ENCODE measurements around the gene PPP1R10.
"Not testable (repeated sequence)": the region's sequence is repeated elsewhere in the genome, so short reads cannot be mapped to it uniquely, and the experiment has no call there.

The PPP1R10 gene

DNA sequence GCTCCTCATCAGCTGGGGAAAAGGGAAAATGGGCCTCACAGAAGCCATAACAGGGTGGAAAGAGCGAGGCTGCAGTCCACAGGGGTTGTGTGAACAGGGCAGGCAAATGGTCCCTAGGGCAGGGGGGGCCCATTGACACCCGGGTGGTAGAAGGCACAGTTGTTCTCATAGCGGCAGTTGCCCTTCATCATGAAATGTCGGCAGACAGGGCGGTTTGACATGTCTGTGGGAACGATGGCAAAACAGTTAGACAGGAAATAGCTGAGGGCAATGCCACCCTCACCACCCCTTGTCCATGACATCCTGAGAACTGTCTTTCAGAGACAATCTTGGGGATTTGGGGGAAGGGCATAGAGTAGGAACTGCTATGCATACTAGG, 15.6 kb downstream of the PPP1R10 start:
- Histone ChIP-seq H3K4me3 (ENCODE audit: control insufficient read depth in 1 of 7, extremely low read depth in 1 of 7, insufficient read depth in 4 of 7, low read depth in 2 of 7, low read length in 6 of 7) (no peak overlapping the region), H3K27ac (ENCODE audit: insufficient read depth in 1 of 2, low read depth in 1 of 2, low read length in 2 of 2, poor library complexity in 1 of 2, severe bottlenecking in 2 of 2) (no peak overlapping the region), H3K4me1 (ENCODE audit: control extremely low read depth in 1 of 4, control insufficient read depth in 4 of 4, insufficient read depth in 4 of 4, low read length in 3 of 4) (peaks cover 0 to 7% (median under 1%) of the 10 kb centered on the region in 4 experiments), H3K9me3 (ENCODE audit: control extremely low read depth in 1 of 5, control insufficient read depth in 4 of 5, insufficient read depth in 2 of 5, low read depth in 1 of 5, low read length in 4 of 5) (no peaks in the 10 kb centered on the region), H3K27me3 (replicated peaks in 2 of 5; ENCODE audit: control insufficient read depth in 4 of 5, insufficient read depth in 5 of 5, low read length in 4 of 5) (no peaks in the 10 kb centered on the region), H3K36me3 (ENCODE audit: control insufficient read depth in 4 of 4, insufficient read depth in 4 of 4, low read length in 3 of 4) (peaks cover 26 to 64% (median 54%) of the 10 kb centered on the region in 4 experiments)
- DNase-seq: no peak
- 51% methylated on average over 6 of the region's 6 CpGs for WGBS (ENCODE audit: insufficient coverage)
- POLR2A ChIA-PET: interaction anchor here (1.1 to 1.2 kb wide), 2 partner anchors 11 to 13 kb away, joined by 5 to 6 read pairs; no protein-coding TSS in a partner anchor
- CTCF ChIA-PET: interaction anchor here (1.0 to 6.6 kb wide), 7 partner anchors 9 to 119 kb away, joined by 3 to 99 read pairs (median 4); partner anchors contain the start of gene PRR3

DNA sequence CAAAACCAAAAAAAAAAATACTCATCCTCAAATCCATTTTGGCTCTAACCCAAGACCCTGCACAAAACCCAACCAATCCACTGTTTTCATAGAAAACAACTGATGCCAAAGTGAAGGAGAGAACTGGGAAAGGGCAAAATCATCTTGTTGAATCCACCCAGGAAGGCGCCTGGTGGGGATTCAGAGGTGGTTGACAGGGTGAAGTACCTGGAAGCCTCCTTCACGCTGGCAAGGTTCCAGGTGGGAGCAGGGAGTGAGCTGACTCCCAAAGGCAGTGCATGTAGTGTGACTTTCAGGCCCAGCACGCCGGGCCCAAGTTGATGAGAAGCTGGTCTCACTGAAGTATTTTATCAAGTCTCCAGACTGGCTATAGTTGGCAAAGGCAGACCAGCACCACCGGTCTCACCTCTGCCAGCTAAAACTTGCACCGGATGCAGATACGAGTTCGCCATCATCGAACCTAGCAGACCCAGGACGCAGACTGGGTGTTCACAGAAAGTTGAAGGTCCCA, 16.5 kb downstream of the PPP1R10 start:
- H3K4me1 ChIP-seq (ENCODE audit: control extremely low read depth in 1 of 4, control insufficient read depth in 4 of 4, insufficient read depth in 4 of 4, low read length in 3 of 4): peaks cover 0 to 7% (median under 1%) of the 10 kb centered on the region in 4 experiments
- H3K36me3 ChIP-seq (ENCODE audit: control insufficient read depth in 4 of 4, insufficient read depth in 4 of 4, low read length in 3 of 4): peaks cover 20 to 56% (median 46%) of the 10 kb centered on the region in 4 experiments
- WGBS (ENCODE audit: insufficient coverage): 96% methylated on average over 10 of the region's 10 CpGs
- no peak for DNase-seq
- POLR2A ChIA-PET: no interaction called here
- H3K27me3 ChIP-seq (replicated peaks in 2 of 5; ENCODE audit: control insufficient read depth in 4 of 5, insufficient read depth in 5 of 5, low read length in 4 of 5): no peaks in the 10 kb centered on the region
- no peak overlapping the region for H3K4me3 ChIP-seq (ENCODE audit: control insufficient read depth in 1 of 7, extremely low read depth in 1 of 7, insufficient read depth in 4 of 7, low read depth in 2 of 7, low read length in 6 of 7)
- CTCF ChIA-PET: interaction anchor here (0.6 to 6.6 kb wide), 12 partner anchors 8 to 147 kb away, joined by 3 to 99 read pairs (median 4); no protein-coding TSS in a partner anchor
- no peaks in the 10 kb centered on the region for H3K9me3 ChIP-seq (ENCODE audit: control extremely low read depth in 1 of 5, control insufficient read depth in 4 of 5, insufficient read depth in 2 of 5, low read depth in 1 of 5, low read length in 4 of 5)
- H3K27ac ChIP-seq (ENCODE audit: insufficient read depth in 1 of 2, low read depth in 1 of 2, low read length in 2 of 2, poor library complexity in 1 of 2, severe bottlenecking in 2 of 2): no peak overlapping the region

DNA sequence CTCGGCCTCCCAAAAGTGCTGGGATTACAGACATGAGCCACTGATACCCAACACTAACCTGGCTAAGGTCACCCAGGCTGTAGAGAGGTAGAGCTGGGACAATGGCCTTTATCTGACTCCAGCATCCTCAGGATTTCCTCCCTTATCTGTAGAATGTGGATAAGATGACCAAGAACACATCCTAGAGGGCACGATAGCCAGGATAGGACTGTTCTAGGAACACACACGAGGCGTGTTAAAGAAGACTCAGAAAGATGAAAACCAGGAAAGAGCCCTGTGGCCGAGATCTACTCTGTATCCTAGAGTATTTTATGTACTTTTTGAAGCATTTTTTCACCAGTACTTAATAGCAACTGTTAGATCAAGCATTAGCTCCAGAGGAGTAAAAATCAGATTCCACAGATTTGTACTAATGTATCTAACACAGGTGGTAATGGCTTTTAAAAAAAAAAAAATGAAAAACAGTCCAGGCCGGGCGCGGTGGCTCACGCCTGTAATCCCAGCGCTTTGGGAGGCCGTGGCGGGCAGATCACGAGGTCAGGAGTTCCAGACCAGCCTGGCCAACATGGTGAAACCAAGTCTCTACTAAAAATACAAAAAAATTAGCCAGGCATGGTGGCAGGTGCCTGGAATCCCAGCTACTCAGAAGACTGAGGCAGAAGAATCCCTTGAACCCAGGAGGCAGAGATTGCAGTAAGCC, 17.3 kb downstream of the PPP1R10 start:
- whole genome bisulfite sequencing (ENCODE audit: insufficient coverage): 100% methylated on average over 1 of the region's 13 CpGs

DNA sequence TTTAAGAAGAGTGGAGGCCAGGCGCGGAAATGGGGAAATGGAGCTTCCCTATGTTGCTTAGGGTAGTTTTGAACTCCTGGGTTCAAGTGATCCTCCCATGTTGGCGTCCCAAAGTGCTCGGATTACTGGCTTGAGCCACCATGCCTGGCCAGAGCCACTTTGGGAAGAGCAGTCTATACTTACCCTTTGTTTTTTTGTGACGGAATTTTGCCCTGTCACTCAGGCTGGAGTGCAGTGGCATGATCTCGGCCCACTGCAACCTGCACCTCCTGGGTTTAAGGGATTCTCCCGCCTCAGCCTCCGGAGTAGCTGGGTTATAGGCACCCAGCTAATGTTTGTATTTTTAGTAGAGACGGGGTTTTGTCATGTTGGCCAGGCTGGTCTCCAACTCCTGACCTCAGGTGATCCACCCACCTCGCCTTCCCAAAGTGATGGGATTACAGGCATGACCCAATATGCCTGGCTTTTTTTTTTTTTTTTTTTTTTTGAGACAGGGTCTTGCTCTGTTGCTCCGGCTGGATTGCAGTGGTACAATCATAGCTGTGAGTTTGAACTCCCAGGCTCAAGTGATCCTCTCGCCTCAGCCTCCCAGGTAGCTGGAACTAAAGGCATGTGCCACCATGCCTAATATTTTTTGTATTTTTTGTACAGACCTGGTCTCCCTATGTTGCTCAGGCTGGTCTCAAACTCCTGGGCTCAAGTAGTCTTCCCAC, 18.0 kb downstream of the PPP1R10 start:
- Histone ChIP-seq H3K4me1 (ENCODE audit: control extremely low read depth in 1 of 4, control insufficient read depth in 4 of 4, insufficient read depth in 4 of 4, low read length in 3 of 4) (peaks cover 0 to 7% (median under 1%) of the 10 kb centered on the region in 4 experiments), H3K4me3 (ENCODE audit: control insufficient read depth in 1 of 7, extremely low read depth in 1 of 7, insufficient read depth in 4 of 7, low read depth in 2 of 7, low read length in 6 of 7) (no peak overlapping the region), H3K27me3 (replicated peaks in 2 of 5; ENCODE audit: control insufficient read depth in 4 of 5, insufficient read depth in 5 of 5, low read length in 4 of 5) (no peaks in the 10 kb centered on the region), H3K27ac (ENCODE audit: insufficient read depth in 1 of 2, low read depth in 1 of 2, low read length in 2 of 2, poor library complexity in 1 of 2, severe bottlenecking in 2 of 2) (no peak overlapping the region), H3K36me3 (ENCODE audit: control insufficient read depth in 4 of 4, insufficient read depth in 4 of 4, low read length in 3 of 4) (peaks cover 12 to 52% (median 39%) of the 10 kb centered on the region in 4 experiments), H3K9me3 (ENCODE audit: control extremely low read depth in 1 of 5, control insufficient read depth in 4 of 5, insufficient read depth in 2 of 5, low read depth in 1 of 5, low read length in 4 of 5) (no peaks in the 10 kb centered on the region)
- ChIA-PET POLR2A (interaction anchor here (1.1 to 2.7 kb wide), 5 partner anchors 14 to 56 kb away, joined by 3 to 21 read pairs (median 6); partner anchors contain the start of gene PPP1R10), CTCF (interaction anchor here (0.7 to 6.6 kb wide), 12 partner anchors 8 to 116 kb away, joined by 3 to 99 read pairs (median 16); partner anchors contain the start of gene ABCF1)
- WGBS (ENCODE audit: insufficient coverage): 84% methylated on average over 9 of the region's 12 CpGs
- no peak for DNase-seq

More for the DNA sequence above, 17.3 kb downstream of the PPP1R10 start:
- H3K4me3 ChIP-seq (ENCODE audit: control insufficient read depth in 1 of 7, extremely low read depth in 1 of 7, insufficient read depth in 4 of 7, low read depth in 2 of 7, low read length in 6 of 7): no peak overlapping the region
- POLR2A ChIA-PET: interaction anchor here (1.1 to 2.7 kb wide), 3 partner anchors 14 to 51 kb away, joined by 3 to 21 read pairs (median 10); no protein-coding TSS in a partner anchor
- DNase-seq: no peak
- CTCF ChIA-PET: interaction anchor here (1.1 to 6.6 kb wide), 13 partner anchors 9 to 146 kb away, joined by 3 to 99 read pairs (median 9); partner anchors contain the start of gene ABCF1
- no peak overlapping the region for H3K27ac ChIP-seq (ENCODE audit: insufficient read depth in 1 of 2, low read depth in 1 of 2, low read length in 2 of 2, poor library complexity in 1 of 2, severe bottlenecking in 2 of 2)
- no peaks in the 10 kb centered on the region for H3K27me3 ChIP-seq (replicated peaks in 2 of 5; ENCODE audit: control insufficient read depth in 4 of 5, insufficient read depth in 5 of 5, low read length in 4 of 5)
- peaks cover 0 to 7% (median under 1%) of the 10 kb centered on the region in 4 experiments for H3K4me1 ChIP-seq (ENCODE audit: control extremely low read depth in 1 of 4, control insufficient read depth in 4 of 4, insufficient read depth in 4 of 4, low read length in 3 of 4)
- peaks cover 17 to 52% (median 41%) of the 10 kb centered on the region in 4 experiments for H3K36me3 ChIP-seq (ENCODE audit: control insufficient read depth in 4 of 4, insufficient read depth in 4 of 4, low read length in 3 of 4)
- H3K9me3 ChIP-seq (ENCODE audit: control extremely low read depth in 1 of 5, control insufficient read depth in 4 of 5, insufficient read depth in 2 of 5, low read depth in 1 of 5, low read length in 4 of 5): no peaks in the 10 kb centered on the region

DNA sequence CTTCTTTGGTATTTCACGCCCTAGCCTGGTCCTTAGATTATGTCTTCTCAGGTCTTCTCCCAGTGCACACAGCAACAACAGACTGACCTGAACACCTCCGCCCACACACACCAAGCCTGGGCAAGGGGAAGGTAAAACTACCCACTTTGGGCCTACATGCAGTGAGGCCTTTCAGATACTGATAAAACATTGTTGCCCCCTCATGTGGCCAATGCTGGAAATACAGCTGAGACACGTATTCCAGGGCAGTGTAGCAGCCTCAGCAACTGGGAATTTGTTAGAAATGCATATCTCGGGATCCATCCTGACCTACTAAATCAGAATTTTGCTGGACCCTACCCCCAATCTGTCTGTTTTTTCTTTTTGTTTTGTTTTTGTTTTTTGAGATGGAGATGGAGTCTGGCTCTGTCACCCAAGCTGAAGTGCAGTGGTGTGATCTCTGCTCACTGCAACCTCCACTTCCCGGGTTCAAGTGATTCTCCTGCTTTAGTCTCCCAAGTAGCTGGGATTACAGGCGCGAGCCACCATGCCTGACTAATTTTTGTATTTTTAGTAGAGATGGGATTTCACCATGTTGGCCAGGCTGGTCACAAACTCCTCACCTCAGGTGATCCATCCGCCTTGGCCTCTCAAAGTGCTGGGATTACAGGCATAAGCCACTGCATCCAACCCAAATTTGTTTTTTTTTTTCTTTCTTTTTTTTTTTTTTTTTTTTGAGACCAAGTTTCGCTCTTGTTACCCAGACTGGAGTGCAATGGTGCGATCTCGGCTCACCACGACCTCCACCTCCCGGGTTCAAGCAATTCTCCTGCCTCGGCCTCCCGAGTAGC, 19.5 kb downstream of the PPP1R10 start:
- POLR2A ChIA-PET: interaction anchor here (0.6 to 2.7 kb wide), 8 partner anchors 16 to 115 kb away, joined by 3 to 21 read pairs (median 3); no protein-coding TSS in a partner anchor
- DNase-seq: peak; percentile 72 to 83 (median 76)
- not testable (repeated sequence) for H3K9me3 ChIP-seq (ENCODE audit: control extremely low read depth in 1 of 5, control insufficient read depth in 4 of 5, insufficient read depth in 2 of 5, low read depth in 1 of 5, low read length in 4 of 5); H3K27ac ChIP-seq (ENCODE audit: insufficient read depth in 1 of 2, low read depth in 1 of 2, low read length in 2 of 2, poor library complexity in 1 of 2, severe bottlenecking in 2 of 2); H3K4me3 ChIP-seq (ENCODE audit: control insufficient read depth in 1 of 7, extremely low read depth in 1 of 7, insufficient read depth in 4 of 7, low read depth in 2 of 7, low read length in 6 of 7); H3K4me1 ChIP-seq (ENCODE audit: control extremely low read depth in 1 of 4, control insufficient read depth in 4 of 4, insufficient read depth in 4 of 4, low read length in 3 of 4); H3K27me3 ChIP-seq (replicated peaks in 2 of 5; ENCODE audit: control insufficient read depth in 4 of 5, insufficient read depth in 5 of 5, low read length in 4 of 5)
- 71% methylated on average over 3 of the region's 15 CpGs for WGBS (ENCODE audit: insufficient coverage)
- peaks cover 7 to 45% (median 30%) of the 10 kb centered on the region in 4 experiments for H3K36me3 ChIP-seq (ENCODE audit: control insufficient read depth in 4 of 4, insufficient read depth in 4 of 4, low read length in 3 of 4)
- CTCF ChIA-PET: interaction anchor here (0.7 to 6.6 kb wide), 33 partner anchors 9 to 144 kb away, joined by 3 to 99 read pairs (median 5); partner anchors contain the start of gene ABCF1

DNA sequence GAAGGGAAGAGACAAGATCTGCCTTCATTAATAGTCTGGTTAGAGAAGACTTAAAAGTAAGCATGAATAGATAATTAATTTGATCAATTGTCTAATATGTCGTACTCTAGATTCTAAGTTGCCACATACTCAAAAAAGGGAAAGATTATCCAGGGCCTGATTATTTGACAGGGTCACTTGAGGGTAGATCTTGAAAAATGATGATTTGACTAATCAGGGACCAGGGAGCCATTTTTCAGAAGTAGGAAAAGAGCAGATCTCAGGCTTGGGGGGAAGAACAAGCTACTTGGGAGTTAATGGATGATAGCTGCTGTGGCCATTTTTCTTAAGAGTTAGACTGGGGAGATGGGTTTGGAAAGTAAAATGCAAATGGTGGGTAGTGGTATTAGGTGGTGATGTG, 24.8 kb downstream of the PPP1R10 start:
- ChIA-PET CTCF (interaction anchor here (0.6 to 1.7 kb wide), 7 partner anchors 9 to 110 kb away, joined by 3 to 7 read pairs (median 4); no protein-coding TSS in a partner anchor), POLR2A (interaction anchor here (1.4 kb wide), 1 partner anchor 15 kb away, joined by 4 read pairs; no protein-coding TSS in a partner anchor)
- Histone ChIP-seq H3K9me3 (ENCODE audit: control extremely low read depth in 1 of 5, control insufficient read depth in 4 of 5, insufficient read depth in 2 of 5, low read depth in 1 of 5, low read length in 4 of 5) (no peaks in the 10 kb centered on the region), H3K27ac (ENCODE audit: insufficient read depth in 1 of 2, low read depth in 1 of 2, low read length in 2 of 2, poor library complexity in 1 of 2, severe bottlenecking in 2 of 2) (no peak overlapping the region), H3K4me1 (ENCODE audit: control extremely low read depth in 1 of 4, control insufficient read depth in 4 of 4, insufficient read depth in 4 of 4, low read length in 3 of 4) (no peaks in the 10 kb centered on the region), H3K27me3 (replicated peaks in 2 of 5; ENCODE audit: control insufficient read depth in 4 of 5, insufficient read depth in 5 of 5, low read length in 4 of 5) (no peaks in the 10 kb centered on the region), H3K4me3 (ENCODE audit: control insufficient read depth in 1 of 7, extremely low read depth in 1 of 7, insufficient read depth in 4 of 7, low read depth in 2 of 7, low read length in 6 of 7) (no peak overlapping the region), H3K36me3 (ENCODE audit: control insufficient read depth in 4 of 4, insufficient read depth in 4 of 4, low read length in 3 of 4) (peaks cover 16 to 58% (median 47%) of the 10 kb centered on the region in 4 experiments)
- DNase-seq: no peak
- WGBS (ENCODE audit: insufficient coverage): no CpG with 5 or more reads among the region's 1 CpG
